GM12891 (cell line): Measurements from ENCODE around the gene ACBD6.

Experiments
- POLR2A ChIP-seq: IDR thresholded peaks from 2 replicates; pipeline ENCODE4 v1.6.1; 2011; ENCODE audit warnings: low read depth, low read length, control low read depth
- POLR2AphosphoS5 ChIP-seq: IDR thresholded peaks from 2 replicates; pipeline ENCODE4 v1.6.1; 2011; ENCODE audit warnings: low read depth, low read length, control low read depth
- SPI1 ChIP-seq: IDR thresholded peaks from 2 replicates; pipeline ENCODE4 v1.6.1; 2011; ENCODE audit warnings: low read depth, low read length, control low read depth

DNA sequence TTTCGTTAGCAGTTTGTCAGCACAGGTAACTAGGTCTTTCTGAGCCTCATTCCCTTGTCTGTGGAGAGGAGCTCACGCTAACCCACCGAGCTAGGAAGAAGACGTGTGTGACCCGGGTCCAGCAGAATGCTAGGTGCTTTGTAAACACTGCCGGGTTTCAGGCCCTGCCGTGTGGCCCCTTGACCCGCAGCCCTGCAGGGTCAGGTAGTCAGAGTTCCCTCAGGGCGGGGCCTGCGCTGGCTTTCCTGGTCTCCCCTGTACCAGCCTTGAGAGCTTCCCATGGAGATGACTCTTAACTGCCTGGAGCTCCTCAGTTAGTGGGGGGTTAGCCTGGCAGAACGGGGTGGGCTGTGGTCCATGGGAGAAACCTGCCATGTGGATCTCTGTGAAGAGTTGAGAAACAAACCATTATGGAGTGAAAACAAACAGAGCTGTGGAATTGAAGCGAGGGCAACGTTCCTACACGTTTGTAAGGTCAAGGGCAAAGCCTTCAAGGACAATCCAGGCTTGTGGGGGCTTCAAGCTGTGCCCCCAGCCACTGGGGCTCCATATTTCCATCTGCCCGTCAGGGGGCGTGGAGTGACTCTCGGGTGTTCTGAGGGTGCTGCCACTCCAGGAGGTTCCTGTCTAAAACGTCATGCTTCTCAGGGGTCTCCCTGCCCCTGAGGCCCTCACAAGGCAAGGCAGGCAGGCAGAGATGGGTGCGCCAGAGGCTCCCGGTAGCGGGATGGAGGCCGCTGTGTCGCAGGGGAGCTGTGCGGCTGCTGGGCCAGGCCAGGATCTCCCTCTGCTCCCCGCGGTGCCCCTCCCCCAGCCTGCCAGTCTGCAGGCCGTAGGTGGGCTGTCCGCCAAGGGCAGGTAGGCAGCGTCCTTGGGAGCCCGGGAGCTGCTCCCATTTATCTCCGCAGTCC is 248.5 kb downstream of the ACBD6 start:
- no peak for TF ChIP-seq POLR2AphosphoS5
- no peak for TF ChIP-seq POLR2A
- no peak for TF ChIP-seq SPI1
